SK-N-SH treated with all-trans-retinoic acid at 6 μM for 48 hours (cell line): ENCODE results near the gene HDDC2.

Experiments used
- ATAC-seq: fragments of 200-7000 bp; cut with Tn5 transposase; 3 replicates; pipeline ENCODE4 v1.9.1; 2020; ENCODE audit warnings: mild to moderate bottlenecking, moderate library complexity
- ARNTL ChIP-seq: fragments of 450-650 bp; formaldehyde crosslinking; IDR thresholded peaks from 2 replicates; pipeline ENCODE4 v1.5.0; 2020; ENCODE audit warnings: low read depth, mild to moderate bottlenecking, moderate library complexity, borderline replicate concordance
- BACH2 ChIP-seq: fragments of 250-450 bp; sonication (Bioruptor Pico); IDR thresholded peaks from 2 replicates; pipeline ENCODE4 v1.9.0; 2021; ENCODE audit warnings: mild to moderate bottlenecking, borderline replicate concordance
- CREB5 ChIP-seq: fragments of 250-450 bp; sonication (Bioruptor Pico); IDR thresholded peaks from 2 replicates; pipeline ENCODE4 v1.5.1; 2020; ENCODE audit warnings: low read depth, mild to moderate bottlenecking, moderate library complexity
- CSDC2 ChIP-seq: fragments of 250-450 bp; sonication (Bioruptor Pico); IDR thresholded peaks from 2 replicates; pipeline ENCODE4 v1.5.0; 2020; ENCODE audit warnings: mild to moderate bottlenecking, moderate library complexity
- CSRNP3 ChIP-seq: fragments of 250-450 bp; sonication (Bioruptor Pico); IDR thresholded peaks from 2 replicates; pipeline ENCODE4 v1.5.1; 2021; ENCODE audit warnings: mild to moderate bottlenecking, moderate library complexity
- ISL1 ChIP-seq: fragments of 250-450 bp; sonication (Bioruptor Pico); IDR thresholded peaks from 2 replicates; pipeline ENCODE4 v2.1.2; 2022; ENCODE audit warnings: mild to moderate bottlenecking, moderate library complexity
- PATZ1 ChIP-seq: fragments of 250-450 bp; sonication (Bioruptor Pico); IDR thresholded peaks from 2 replicates; pipeline ENCODE4 v1.8.0; 2020; ENCODE audit warnings: mild to moderate bottlenecking, moderate library complexity, borderline replicate concordance
- RARB ChIP-seq: fragments of 250-450 bp; sonication (Bioruptor Pico); IDR thresholded peaks from 2 replicates; pipeline ENCODE4 v1.8.0; 2021; ENCODE audit warnings: mild to moderate bottlenecking, moderate library complexity
- SNAI2 ChIP-seq: fragments of 250-450 bp; sonication (Bioruptor Pico); IDR thresholded peaks from 2 replicates; pipeline ENCODE4 v1.5.0; 2020; ENCODE audit warnings: mild to moderate bottlenecking, moderate library complexity
- TCF4 ChIP-seq: fragments of 250-450 bp; sonication (Bioruptor Pico); IDR thresholded peaks from 2 replicates; pipeline ENCODE4 v1.8.0; 2021; ENCODE audit warnings: mild to moderate bottlenecking, moderate library complexity, borderline replicate concordance
- TOX ChIP-seq: fragments of 250-450 bp; sonication (Bioruptor Pico); IDR thresholded peaks from 2 replicates; pipeline ENCODE4 v1.8.0; 2021; ENCODE audit warnings: mild to moderate bottlenecking, moderate library complexity, borderline replicate concordance
- TSHZ2 ChIP-seq: fragments of 250-450 bp; sonication (Bioruptor Pico); IDR thresholded peaks from 2 replicates; pipeline ENCODE4 v1.5.0; 2020; ENCODE audit warnings: mild to moderate bottlenecking, moderate library complexity
- ZC3H10 ChIP-seq: fragments of 250-450 bp; sonication (Bioruptor Pico); IDR thresholded peaks from 2 replicates; pipeline ENCODE4 v1.5.1; 2021; ENCODE audit warnings: mild to moderate bottlenecking, moderate library complexity
- ZFP3 ChIP-seq: fragments of 250-450 bp; sonication (Bioruptor Pico); IDR thresholded peaks from 2 replicates; pipeline ENCODE4 v1.5.0; 2020; ENCODE audit warnings: mild to moderate bottlenecking, moderate library complexity
- ZFP30 ChIP-seq: fragments of 450-650 bp; formaldehyde crosslinking; IDR thresholded peaks from 2 replicates; pipeline ENCODE4 v1.5.0; 2022; ENCODE audit warnings: mild to moderate bottlenecking, moderate library complexity
- ZNF565 ChIP-seq: fragments of 450-650 bp; formaldehyde crosslinking; conservative IDR thresholded peaks from 2 replicates; pipeline ENCODE4 v1.5.0; 2020; ENCODE audit warnings: low read depth, mild to moderate bottlenecking, moderate library complexity
- ZNF70 ChIP-seq: fragments of 450-650 bp; formaldehyde crosslinking; IDR thresholded peaks from 2 replicates; pipeline ENCODE4 v1.5.0; 2020; ENCODE audit warnings: mild to moderate bottlenecking, moderate library complexity

HDDC2 gene

GRCh38 chr6:125337706-125338105, 35.9 kb upstream of the HDDC2 start (continued):
- TF ChIP-seq TSHZ2 (CRISPR knock-in tag): no peak
- no peak for TF ChIP-seq ISL1 (CRISPR knock-in tag)
- TF ChIP-seq ZNF70 (CRISPR knock-in tag): no peak
- no peak for TF ChIP-seq CSRNP3 (CRISPR knock-in tag)
- TF ChIP-seq TCF4 (CRISPR knock-in tag): no peak

- no peak for ATAC-seq
Observed at GRCh38 chr6:125332664-125333063, 30.9 kb upstream of the HDDC2 start.

More at GRCh38 chr6:125332664-125333063, 30.9 kb upstream of the HDDC2 start:
- TF ChIP-seq ARNTL (CRISPR knock-in tag) (no peak), ZC3H10 (no peak), SNAI2 (no peak), PATZ1 (CRISPR knock-in tag) (no peak), ZNF565 (CRISPR knock-in tag) (no peak), CSRNP3 (CRISPR knock-in tag) (no peak), CSDC2 (CRISPR knock-in tag) (no peak), RARB (no peak), ZFP30 (CRISPR knock-in tag) (no peak), TCF4 (CRISPR knock-in tag) (no peak), BACH2 (CRISPR knock-in tag) (no peak), TSHZ2 (CRISPR knock-in tag) (no peak), TOX (no peak), ZFP3 (CRISPR knock-in tag) (no peak), ISL1 (CRISPR knock-in tag) (no peak), CREB5 (CRISPR knock-in tag) (no peak), ZNF70 (CRISPR knock-in tag) (no peak)
- TF ChIP-seq, all 23 proteins: peak for 0
